ENCODE results near the gene BACE2. TPM values are rescaled to one million over a fixed set of nuclear protein-coding genes. Genes with fewer than 3 reads are reported as not detected.

BACE2 gene
- polyA plus RNA-seq, 1 donor (not counting 4 experiments of a cell fraction or from before 2014, with no cell fraction given) = 130 TPM

GRCh38 chr21:41247561-41248545, 79.9 kb downstream of the BACE2 start:
- Histone ChIP-seq H3K9me1 (ENCODE audit: control insufficient read depth, extremely low read depth, insufficient read depth, low read length) (no peaks in the 10 kb centered on the region), H2AFZ (ENCODE audit: control insufficient read depth, low read length) (no peak overlapping the region), H3K9me3 (ENCODE audit: control insufficient read depth, low read depth, low read length) (no peaks in the 10 kb centered on the region), H4K20me1 (ENCODE audit: control insufficient read depth, extremely low read depth, insufficient read depth, low read length) (no peaks in the 10 kb centered on the region), H3K36me3 (ENCODE audit: control insufficient read depth in 2 of 2, extremely low read depth in 1 of 2, insufficient read depth in 2 of 2, low read length in 2 of 2) (peaks cover 29 to 32% of the 10 kb centered on the region in 2 experiments), H3K27ac (ENCODE audit: control insufficient read depth, insufficient read depth, low read length) (no peak overlapping the region), H3K4me3 (ENCODE audit: control insufficient read depth in 2 of 3, extremely low read depth in 1 of 3, insufficient read depth in 2 of 3, low read depth in 1 of 3, low read length in 3 of 3) (no peak overlapping the region), H3K27me3 (ENCODE audit: control insufficient read depth, extremely low read depth, insufficient read depth, low read length) (no peaks in the 10 kb centered on the region), H3K4me1 (ENCODE audit: control insufficient read depth, extremely low read depth, insufficient read depth, low read length) (peaks cover 13% of the 10 kb centered on the region), H3K4me2 (ENCODE audit: control insufficient read depth, extremely low read depth, insufficient read depth, low read depth, low read length) (no peak overlapping the region), H3K79me2 (ENCODE audit: control insufficient read depth, insufficient read depth, low read length) (no peaks in the 10 kb centered on the region), H3K9ac (ENCODE audit: control insufficient read depth, extremely low read depth, insufficient read depth, low read length) (no peak overlapping the region)
- dilution Hi-C loops (cut with MboI; ENCODE audit: extremely low pct_ligation_motif_present, low sequenced_read_pairs) = no loop called here
- DNase-seq (ENCODE audit: low read depth, low spot score) = no peak
- no peak for TF ChIP-seq CTCF (optimal IDR thresholded peaks at IDR 0.05 in 1 of 3, IDR thresholded peaks at IDR 0.05 in 1 of 3, conservative IDR thresholded peaks at IDR 0.05 in 1 of 3; ENCODE audit: extremely low read depth in 1 of 3, insufficient read depth in 2 of 3, low read length in 3 of 3)
- no peak for TF ChIP-seq EZH2 (IDR thresholded peaks at IDR 0.05; ENCODE audit: low read length)
- no peak for FAIRE-seq

GRCh38 chr21:41249476-41249875, 81.5 kb downstream of the BACE2 start:
- Histone ChIP-seq H3K9me1 (ENCODE audit: control insufficient read depth, extremely low read depth, insufficient read depth, low read length) (no peaks in the 10 kb centered on the region), H3K27ac (ENCODE audit: control insufficient read depth, insufficient read depth, low read length) (no peak overlapping the region), H3K79me2 (ENCODE audit: control insufficient read depth, insufficient read depth, low read length) (no peaks in the 10 kb centered on the region), H2AFZ (ENCODE audit: control insufficient read depth, low read length) (no peak overlapping the region), H4K20me1 (ENCODE audit: control insufficient read depth, extremely low read depth, insufficient read depth, low read length) (no peaks in the 10 kb centered on the region), H3K4me1 (ENCODE audit: control insufficient read depth, extremely low read depth, insufficient read depth, low read length) (peaks cover 13% of the 10 kb centered on the region), H3K27me3 (ENCODE audit: control insufficient read depth, extremely low read depth, insufficient read depth, low read length) (no peaks in the 10 kb centered on the region), H3K9ac (ENCODE audit: control insufficient read depth, extremely low read depth, insufficient read depth, low read length) (no peak overlapping the region), H3K36me3 (ENCODE audit: control insufficient read depth in 2 of 2, extremely low read depth in 1 of 2, insufficient read depth in 2 of 2, low read length in 2 of 2) (peaks cover 35 to 38% of the 10 kb centered on the region in 2 experiments), H3K9me3 (ENCODE audit: control insufficient read depth, low read depth, low read length) (no peaks in the 10 kb centered on the region), H3K4me2 (ENCODE audit: control insufficient read depth, extremely low read depth, insufficient read depth, low read depth, low read length) (no peak overlapping the region), H3K4me3 (ENCODE audit: control insufficient read depth in 2 of 3, extremely low read depth in 1 of 3, insufficient read depth in 2 of 3, low read depth in 1 of 3, low read length in 3 of 3) (no peak overlapping the region)
- TF ChIP-seq CTCF (optimal IDR thresholded peaks at IDR 0.05 in 1 of 3, IDR thresholded peaks at IDR 0.05 in 1 of 3, conservative IDR thresholded peaks at IDR 0.05 in 1 of 3; ENCODE audit: extremely low read depth in 1 of 3, insufficient read depth in 2 of 3, low read length in 3 of 3) (no peak), EZH2 (IDR thresholded peaks at IDR 0.05; ENCODE audit: low read length) (no peak)
- no peak for DNase-seq (ENCODE audit: low read depth, low spot score)
- FAIRE-seq = no peak
- dilution Hi-C loops (cut with MboI; ENCODE audit: extremely low pct_ligation_motif_present, low sequenced_read_pairs) = no loop called here

All from keratinocyte (primary cell).